Type B pancreatic cell (in vitro differentiated cells): ENCODE measurements around the gene SMPD1. TPM values are rescaled to one million over a fixed set of nuclear protein-coding genes. Genes with fewer than 3 reads are reported as not detected.

Experiments used
- DNase-seq: peaks from one replicate; pipeline ENCODE4 v3.0.0; 2021; ENCODE audit warnings: mixed read lengths; ENCODE audit not compliant: unreplicated experiment; ENCODE audit errors: extremely low spot score
- H3K27ac Mint-ChIP-seq: 2 replicates; pipeline ENCODE4 v1.8.0; 2021; ENCODE audit warnings: mild to moderate bottlenecking, mixed read lengths
- H3K27me3 Mint-ChIP-seq: 2 replicates; pipeline ENCODE4 v1.8.0; 2021; ENCODE audit warnings: mixed read lengths
- H3K36me3 Mint-ChIP-seq: 2 replicates; pipeline ENCODE4 v1.8.0; 2021; ENCODE audit warnings: mixed read lengths
- H3K4me1 Mint-ChIP-seq: one replicate; pipeline ENCODE4 v1.8.0; 2021; ENCODE audit warnings: mixed read lengths; ENCODE audit not compliant: unreplicated experiment
- H3K4me3 Mint-ChIP-seq: 2 replicates; pipeline ENCODE4 v1.8.0; 2021; ENCODE audit warnings: mild to moderate bottlenecking, mixed read lengths
- H3K9me3 Mint-ChIP-seq: 2 replicates; pipeline ENCODE4 v1.8.0; 2021; ENCODE audit warnings: mixed read lengths
- total RNA-seq: library from RNA; stranded (reverse); gene quantifications from 2 replicates; pipeline ENCODE4 v1.2.1, GENCODE V29; 2021; ENCODE audit warnings: low replicate concordance
- TF ChIP-seq, protein P1 (sequence below): fragments of 200-600 bp; sonication (generic); conservative IDR thresholded peaks from 2 replicates; pipeline ENCODE4 v1.5.0; 2021; ENCODE audit warnings: antibody characterized with exemption, mild to moderate bottlenecking

Gene SMPD1
- total RNA-seq, 1 donor from 2014 or later = 31.6 TPM

- TF ChIP-seq, protein P1, sequence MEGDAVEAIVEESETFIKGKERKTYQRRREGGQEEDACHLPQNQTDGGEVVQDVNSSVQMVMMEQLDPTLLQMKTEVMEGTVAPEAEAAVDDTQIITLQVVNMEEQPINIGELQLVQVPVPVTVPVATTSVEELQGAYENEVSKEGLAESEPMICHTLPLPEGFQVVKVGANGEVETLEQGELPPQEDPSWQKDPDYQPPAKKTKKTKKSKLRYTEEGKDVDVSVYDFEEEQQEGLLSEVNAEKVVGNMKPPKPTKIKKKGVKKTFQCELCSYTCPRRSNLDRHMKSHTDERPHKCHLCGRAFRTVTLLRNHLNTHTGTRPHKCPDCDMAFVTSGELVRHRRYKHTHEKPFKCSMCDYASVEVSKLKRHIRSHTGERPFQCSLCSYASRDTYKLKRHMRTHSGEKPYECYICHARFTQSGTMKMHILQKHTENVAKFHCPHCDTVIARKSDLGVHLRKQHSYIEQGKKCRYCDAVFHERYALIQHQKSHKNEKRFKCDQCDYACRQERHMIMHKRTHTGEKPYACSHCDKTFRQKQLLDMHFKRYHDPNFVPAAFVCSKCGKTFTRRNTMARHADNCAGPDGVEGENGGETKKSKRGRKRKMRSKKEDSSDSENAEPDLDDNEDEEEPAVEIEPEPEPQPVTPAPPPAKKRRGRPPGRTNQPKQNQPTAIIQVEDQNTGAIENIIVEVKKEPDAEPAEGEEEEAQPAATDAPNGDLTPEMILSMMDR = no peak
- Mint-ChIP-seq H3K36me3 (peaks cover 8% of the 10 kb centered on the region), H3K9me3 (no peaks in the 10 kb centered on the region), H3K27ac (no peak overlapping the region), H3K27me3 (no peaks in the 10 kb centered on the region), H3K4me3 (no peak overlapping the region), H3K4me1 (peaks cover 5% of the 10 kb centered on the region)
- DNase-seq = no peak
Measured at GRCh38 chr11:6411594-6412031, 21.3 kb downstream of the SMPD1 start.

DNA sequence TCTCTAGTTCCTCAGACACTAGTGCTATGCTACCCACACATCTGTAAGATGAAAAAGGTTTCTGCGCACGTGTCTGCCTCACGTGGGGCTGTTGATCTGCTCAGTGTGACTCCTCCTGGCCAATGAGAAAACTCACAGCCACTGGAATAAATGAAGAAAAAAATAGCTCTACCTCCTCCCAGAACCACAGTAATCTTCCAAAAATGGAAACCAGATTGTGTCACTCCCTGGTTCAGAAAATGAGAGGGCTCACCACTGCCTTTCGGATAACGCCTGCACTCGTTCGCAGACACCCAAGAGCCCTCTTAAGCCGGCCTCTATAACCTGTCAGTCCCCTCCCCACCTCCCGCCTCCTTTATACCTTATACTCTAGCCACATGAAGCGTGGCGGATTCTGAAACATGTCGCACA, 23.5 kb downstream of the SMPD1 start:
- Mint-ChIP-seq H3K27ac (no peak overlapping the region), H3K9me3 (no peaks in the 10 kb centered on the region), H3K27me3 (no peaks in the 10 kb centered on the region), H3K36me3 (peaks cover 4% of the 10 kb centered on the region), H3K4me3 (no peak overlapping the region), H3K4me1 (peaks cover 5% of the 10 kb centered on the region)
- no peak for DNase-seq
- TF ChIP-seq, protein P1 = no peak

GRCh38 chr11:6414874-6415328, 24.6 kb downstream of the SMPD1 start:
- Mint-ChIP-seq H3K36me3 (no peaks in the 10 kb centered on the region), H3K27ac (no peak overlapping the region), H3K9me3 (no peaks in the 10 kb centered on the region), H3K27me3 (no peaks in the 10 kb centered on the region), H3K4me1 (peaks cover 9% of the 10 kb centered on the region), H3K4me3 (no peak overlapping the region)
- DNase-seq = no peak
- TF ChIP-seq, protein P1 = no peak

DNA sequence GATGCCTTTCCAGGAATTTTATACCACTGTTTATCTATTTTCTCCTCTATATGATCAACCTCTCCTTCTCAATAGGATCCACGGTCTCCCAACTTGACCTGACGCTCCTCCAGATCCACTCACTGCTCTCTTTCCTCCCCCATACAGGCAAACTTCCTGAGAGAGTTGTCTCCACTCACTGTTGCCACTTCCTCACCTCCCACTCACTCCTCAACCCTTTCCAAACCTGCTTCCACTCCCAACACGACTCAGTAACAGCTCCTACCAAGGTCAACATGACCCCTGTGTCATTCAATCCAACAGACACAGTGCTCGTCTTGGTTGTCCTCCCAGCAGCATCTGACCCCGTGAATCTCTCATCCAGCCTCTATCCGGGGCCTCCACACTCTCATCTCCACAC, 25.5 kb downstream of the SMPD1 start:
- DNase-seq = no peak
- Mint-ChIP-seq H3K4me3 (no peak overlapping the region), H3K9me3 (no peaks in the 10 kb centered on the region), H3K36me3 (peaks cover 1% of the 10 kb centered on the region), H3K4me1 (peaks cover 9% of the 10 kb centered on the region), H3K27ac (no peak overlapping the region), H3K27me3 (peaks cover 3% of the 10 kb centered on the region)
- TF ChIP-seq, protein P1 = no peak

GRCh38 chr11:6417907-6418556, 27.8 kb downstream of the SMPD1 start:
- DNase-seq = no peak
- TF ChIP-seq, protein P1 = no peak
- peaks cover 4% of the 10 kb centered on the region for H3K36me3 Mint-ChIP-seq
- no peak overlapping the region for H3K4me3 Mint-ChIP-seq
- H3K27me3 Mint-ChIP-seq = peaks cover 15% of the 10 kb centered on the region
- H3K4me1 Mint-ChIP-seq = peaks cover 6% of the 10 kb centered on the region
- no peaks in the 10 kb centered on the region for H3K9me3 Mint-ChIP-seq
- no peak overlapping the region for H3K27ac Mint-ChIP-seq
